Transverse colon (tissue), 4 donors: Measurements from ENCODE around the gene RAB42. TPM values are rescaled to one million over a fixed set of nuclear protein-coding genes. Genes with fewer than 3 reads are reported as not detected.

Experiments
- DNase-seq: peaks from one replicate; pipeline ENCODE4 v3.0.0-alpha.2; 2019
- H3K27ac ChIP-seq, 4 donors: fragments of 200-600 bp; sonication (generic); 2 replicates each; pipeline ENCODE4 v1.5.1; 2016 to 2018; ENCODE audit warnings: inconsistent platforms in 4 of 4
- H3K27me3 ChIP-seq: fragments of 200-600 bp; sonication (generic); 2 replicates; pipeline ENCODE4 v1.5.1; 2017; ENCODE audit warnings: inconsistent platforms
- H3K36me3 ChIP-seq, 4 donors: fragments of 200-600 bp; sonication (generic); 2 replicates each; pipeline ENCODE4 v1.5.1; 2017 to 2019; ENCODE audit warnings: inconsistent platforms in 4 of 4
- H3K4me1 ChIP-seq, 4 donors: fragments of 200-600 bp; sonication (generic); 2 replicates each; pipeline ENCODE4 v1.5.1; 2017 to 2020; ENCODE audit warnings: inconsistent platforms in 4 of 4
- H3K4me3 ChIP-seq, 4 donors: fragments of 200-600 bp; sonication (generic); 1 replicate in 1 of 4; 2 replicates in 3 of 4; pipeline versions ENCODE4 v1.5.1 to v1.6.1; 2017 to 2019; ENCODE audit warnings: inconsistent platforms in 4 of 4
- H3K9me3 ChIP-seq, 2 donors: fragments of 200-600 bp; sonication (generic); 2 replicates each; pipeline ENCODE4 v1.5.1; 2017 to 2019; ENCODE audit warnings: inconsistent platforms in 2 of 2
- EP300 ChIP-seq: sonication (generic); formaldehyde crosslinking; IDR thresholded peaks from one replicate; pipeline ENCODE4 v1.6.1; 2017; ENCODE audit warnings: antibody characterized with exemption, low read depth
- POLR2A ChIP-seq: fragments of 450-650 bp; IDR thresholded peaks from one replicate; pipeline ENCODE4 v1.6.1; 2016; ENCODE audit warnings: antibody characterized with exemption, mild to moderate bottlenecking, moderate library complexity
- POLR2AphosphoS5 ChIP-seq, 3 donors: sonication (generic); formaldehyde crosslinking; IDR thresholded peaks; one replicate each; pipeline ENCODE4 v1.6.1; 2016; ENCODE audit warnings: antibody characterized with exemption in 3 of 3
- WGBS, 2 donors: methylation state at CpG; one replicate each; pipeline ENCODE4 v1.1.5; 2018; ENCODE audit warnings: low coverage in 1 of 2; 5-methylcytosine and 5-hydroxymethylcytosine counted together
- in situ Hi-C, 4 donors: fragments of 200-750 bp; cut with MboI; loops; one replicate each; pipeline versions ENCODE4 v1.15.0 to v1.15.1; 2017; ENCODE audit warnings: low sequenced_read_pairs in 3 of 4, low pct_ligation_motif_present in 1 of 4, low pct_unique_long_range_greater_than_20kb in 1 of 4
- intact Hi-C: fragments of 100-400 bp; cut with DNase I; formaldehyde crosslinking; loops from one replicate; pipeline ENCODE4 v1.15.1; 2023; ENCODE audit warnings: low total_unique reads
- total RNA-seq, 4 donors: library from RNA; depleted of rRNA; stranded (reverse); fragments of >200 nt; gene quantifications; one replicate each; pipeline ENCODE4 v1.1.0, GENCODE V29; 2016
- TF ChIP-seq, protein P1 (sequence below), 5 experiments: fragments of 200-600 bp in 3 of 5; fragments of 450-650 bp in 2 of 5; sonication (generic) in 3 of 5; IDR thresholded peaks; 1 replicate in 2 of 5; 2 replicates in 3 of 5; pipeline ENCODE4 v1.5.1; 2016 to 2017; ENCODE audit warnings: antibody characterized with exemption in 5 of 5, inconsistent platforms in 3 of 5, mild to moderate bottlenecking in 2 of 5, moderate library complexity in 1 of 5

RAB42 gene
- total RNA-seq, 4 donors from 2014 or later: 5.3 to 14.2 (median 5.6) TPM; not detected in 1

DNA sequence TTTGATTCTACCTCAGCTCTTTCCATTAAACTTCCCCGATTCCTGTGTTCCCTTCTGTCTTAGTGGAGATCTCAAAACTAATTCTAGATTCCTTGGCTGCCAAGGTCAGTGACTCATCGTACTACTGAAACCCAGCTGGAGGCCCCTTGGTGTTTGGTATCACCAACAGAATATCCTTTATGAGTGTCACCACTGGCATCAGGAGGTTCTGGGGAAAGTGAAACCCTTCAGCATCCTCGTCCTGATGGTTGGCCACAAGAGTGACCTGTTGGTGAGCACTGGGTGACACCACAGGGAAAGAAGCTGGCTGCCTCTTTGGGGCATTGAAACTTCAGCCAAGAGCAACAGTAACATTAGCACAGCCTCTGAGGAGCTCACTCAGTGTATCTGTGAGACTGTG is 9.6 kb downstream of the RAB42 start:
- Histone ChIP-seq H3K36me3 (peaks cover 0 to 17% (median 5%) of the 10 kb centered on the region in 4 donors), H3K4me1 (peaks cover 0 to 3% (median 0%) of the 10 kb centered on the region in 4 donors), H3K27me3 (no peaks in the 10 kb centered on the region), H3K9me3 (no peaks in the 10 kb centered on the region), H3K27ac (no peak overlapping the region), H3K4me3 (no peak overlapping the region)
- no peak for TF ChIP-seq POLR2AphosphoS5 (IDR thresholded peaks at IDR 0.05)
- no peak for TF ChIP-seq EP300
- no peak for TF ChIP-seq POLR2A
- TF ChIP-seq, protein P1, sequence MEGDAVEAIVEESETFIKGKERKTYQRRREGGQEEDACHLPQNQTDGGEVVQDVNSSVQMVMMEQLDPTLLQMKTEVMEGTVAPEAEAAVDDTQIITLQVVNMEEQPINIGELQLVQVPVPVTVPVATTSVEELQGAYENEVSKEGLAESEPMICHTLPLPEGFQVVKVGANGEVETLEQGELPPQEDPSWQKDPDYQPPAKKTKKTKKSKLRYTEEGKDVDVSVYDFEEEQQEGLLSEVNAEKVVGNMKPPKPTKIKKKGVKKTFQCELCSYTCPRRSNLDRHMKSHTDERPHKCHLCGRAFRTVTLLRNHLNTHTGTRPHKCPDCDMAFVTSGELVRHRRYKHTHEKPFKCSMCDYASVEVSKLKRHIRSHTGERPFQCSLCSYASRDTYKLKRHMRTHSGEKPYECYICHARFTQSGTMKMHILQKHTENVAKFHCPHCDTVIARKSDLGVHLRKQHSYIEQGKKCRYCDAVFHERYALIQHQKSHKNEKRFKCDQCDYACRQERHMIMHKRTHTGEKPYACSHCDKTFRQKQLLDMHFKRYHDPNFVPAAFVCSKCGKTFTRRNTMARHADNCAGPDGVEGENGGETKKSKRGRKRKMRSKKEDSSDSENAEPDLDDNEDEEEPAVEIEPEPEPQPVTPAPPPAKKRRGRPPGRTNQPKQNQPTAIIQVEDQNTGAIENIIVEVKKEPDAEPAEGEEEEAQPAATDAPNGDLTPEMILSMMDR (IDR thresholded peaks at IDR 0.05): no peak
- DNase-seq: no peak
- 58 to 63% methylated on average over 2 to 3 of the region's 3 CpGs for WGBS, 2 donors
- in situ Hi-C loops: loop anchor here in 3 of 4 donors (5.0 to 25.0 kb wide), 4 partner anchors 84 to 194 kb away; partner anchors contain the start of gene RCC1 (in 1 of the 3)
- intact Hi-C loops: loop anchor here (10.0 kb wide), 1 partner anchor 87 kb away; no protein-coding TSS in a partner anchor

DNA sequence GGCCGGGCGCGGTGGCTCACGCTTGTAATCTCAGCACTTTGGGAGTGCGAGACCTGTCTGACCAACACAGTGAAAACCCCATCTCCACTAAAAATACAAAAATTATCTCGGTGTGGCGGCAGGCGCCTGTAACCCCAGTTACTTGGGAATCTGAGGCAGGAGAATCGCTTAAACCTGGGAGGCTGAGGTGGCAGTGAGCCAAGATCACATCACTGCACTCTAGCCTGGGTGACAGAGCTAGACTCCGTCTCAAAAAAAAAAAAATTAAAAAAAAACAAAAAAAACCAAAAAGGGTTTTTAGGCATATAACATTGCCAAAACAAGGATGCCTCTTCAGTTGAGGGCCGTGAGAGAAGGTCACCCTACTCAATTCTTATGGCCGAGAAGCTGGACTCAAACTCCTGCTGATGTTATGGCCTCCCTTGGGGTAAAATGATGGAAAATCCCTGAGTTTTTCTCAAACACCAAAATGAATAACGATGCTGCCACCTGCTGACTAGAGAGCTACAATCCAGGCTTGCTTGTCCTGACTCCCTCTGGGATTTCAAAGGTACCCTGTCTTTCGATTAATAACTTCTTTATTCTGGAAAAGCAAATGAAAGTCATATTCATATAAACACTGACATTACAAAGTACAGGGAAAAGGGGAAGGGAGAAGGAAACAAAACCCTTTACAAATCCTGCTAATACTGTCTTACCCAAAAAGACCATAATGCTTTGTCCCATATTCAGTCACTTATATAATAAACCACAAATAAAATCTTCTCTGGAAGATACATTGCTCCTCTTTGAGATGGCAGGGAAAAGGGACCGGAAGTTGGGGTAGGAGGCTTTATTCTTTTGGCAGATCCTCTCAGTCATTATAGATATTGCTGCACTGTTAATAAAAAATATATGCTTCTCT is 10.7 kb downstream of the RAB42 start:
- 53 to 71% methylated on average over 6 to 15 of the region's 15 CpGs for WGBS, 2 donors
- Histone ChIP-seq H3K4me3 (no peak overlapping the region), H3K27ac (no peak overlapping the region), H3K9me3 (no peaks in the 10 kb centered on the region), H3K4me1 (peaks cover 0 to 3% (median 0%) of the 10 kb centered on the region in 4 donors), H3K36me3 (peaks cover 0 to 25% (median 8%) of the 10 kb centered on the region in 4 donors), H3K27me3 (no peaks in the 10 kb centered on the region)
- peak; percentile 55 for DNase-seq
- TF ChIP-seq POLR2AphosphoS5 (IDR thresholded peaks at IDR 0.05): no peak
- TF ChIP-seq, protein P1 (IDR thresholded peaks at IDR 0.05): peak; percentile 55 to 68 (median 57)
- intact Hi-C loops (loop anchor here (10.0 kb wide), 1 partner anchor 88 kb away; no protein-coding TSS in a partner anchor), in situ Hi-C loops (loop anchor here in 3 of 4 donors (5.0 to 25.0 kb wide), 4 partner anchors 85 to 195 kb away; partner anchors contain the start of gene RCC1 (in 1 of the 3))

DNA sequence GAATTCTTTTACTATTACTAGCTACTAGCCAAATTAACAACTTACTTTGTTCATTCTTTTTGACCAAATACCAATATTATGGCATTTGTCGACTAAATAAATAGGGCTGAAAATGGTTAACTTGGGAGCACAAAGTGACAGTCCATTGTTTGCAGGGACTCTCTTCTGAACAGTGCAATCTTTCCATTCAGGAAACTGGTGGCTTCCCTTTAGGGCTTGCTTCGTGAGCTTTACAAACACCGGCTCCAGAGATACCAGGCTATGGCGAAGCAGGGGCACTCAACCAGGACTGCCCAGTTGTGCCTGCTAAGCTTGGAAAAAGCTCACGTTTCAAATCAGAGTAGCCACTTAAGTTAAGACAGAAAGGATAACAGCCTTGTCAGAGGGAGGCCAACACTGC is 12.3 kb downstream of the RAB42 start:
- H3K4me3 ChIP-seq: no peak overlapping the region
- TF ChIP-seq POLR2A: no peak
- no peak for TF ChIP-seq EP300
- TF ChIP-seq, protein P1 (IDR thresholded peaks at IDR 0.05): no peak
- TF ChIP-seq POLR2AphosphoS5 (IDR thresholded peaks at IDR 0.05): no peak
- H3K27ac ChIP-seq: no peak overlapping the region
- intact Hi-C loops (loop anchor here (10.0 kb wide), 1 partner anchor 90 kb away; no protein-coding TSS in a partner anchor), in situ Hi-C loops (loop anchor here in 3 of 4 donors (5.0 to 25.0 kb wide), 4 partner anchors 87 to 197 kb away; partner anchors contain the start of gene RCC1 (in 1 of the 3))
- WGBS, 2 donors: 88 to 93% methylated on average over 5 of the region's 5 CpGs
- H3K9me3 ChIP-seq: no peaks in the 10 kb centered on the region
- no peak for DNase-seq
- no peaks in the 10 kb centered on the region for H3K27me3 ChIP-seq
- peaks cover 0 to 3% (median 0%) of the 10 kb centered on the region in 4 donors for H3K4me1 ChIP-seq
- peaks cover 0 to 26% (median 11%) of the 10 kb centered on the region in 4 donors for H3K36me3 ChIP-seq

DNA sequence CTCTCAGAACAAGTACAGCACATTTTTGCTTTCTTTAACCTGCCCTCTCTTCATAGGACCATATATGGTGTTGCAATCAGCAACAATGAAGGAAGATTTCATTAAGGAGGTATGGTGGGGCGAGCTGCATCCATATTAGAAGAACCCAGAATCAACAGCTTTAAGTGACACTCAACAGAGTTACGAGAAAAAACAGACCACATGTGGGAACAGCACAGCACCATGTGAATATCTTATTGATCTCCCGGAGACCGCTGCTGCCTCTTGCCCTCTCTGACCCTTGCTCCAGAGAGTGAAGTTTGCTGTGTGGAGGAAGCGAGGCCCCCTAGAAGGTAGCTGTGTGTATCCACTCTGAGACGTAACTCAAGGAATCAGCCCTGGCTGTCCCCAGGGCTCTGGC is 12.9 kb downstream of the RAB42 start:
- H3K4me3 ChIP-seq: no peak overlapping the region
- intact Hi-C loops (loop anchor here (10.0 kb wide), 1 partner anchor 90 kb away; no protein-coding TSS in a partner anchor), in situ Hi-C loops (loop anchor here in 3 of 4 donors (5.0 to 25.0 kb wide), 4 partner anchors 88 to 198 kb away; partner anchors contain the start of gene RCC1 (in 1 of the 3))
- H3K27me3 ChIP-seq: no peaks in the 10 kb centered on the region
- no peak overlapping the region for H3K27ac ChIP-seq
- H3K36me3 ChIP-seq: peaks cover 0 to 31% (median 12%) of the 10 kb centered on the region in 4 donors
- 85 to 93% methylated on average over 5 to 6 of the region's 6 CpGs for WGBS, 2 donors
- no peaks in the 10 kb centered on the region for H3K9me3 ChIP-seq
- no peak for DNase-seq
- TF ChIP-seq, protein P1 (IDR thresholded peaks at IDR 0.05): no peak
- TF ChIP-seq POLR2AphosphoS5 (IDR thresholded peaks at IDR 0.05) (no peak), EP300 (no peak), POLR2A (no peak)
- H3K4me1 ChIP-seq: peaks cover 0 to 3% (median 0%) of the 10 kb centered on the region in 4 donors
